ENCODE measurements around the gene CCDC137.

GRCh38 chr17:81662002-81662401 is 4.5 kb upstream of the CCDC137 start:
- TF ChIP-seq CTCF (conservative IDR thresholded peaks at IDR 0.05 in 1 of 2, IDR thresholded peaks at IDR 0.05 in 1 of 2; ENCODE audit: extremely low read depth in 1 of 2, insufficient read depth in 1 of 2, low read depth in 1 of 2, low read length in 2 of 2) (no peak), EZH2 (IDR thresholded peaks at IDR 0.05; ENCODE audit: borderline replicate concordance, low read length) (no peak)

Measured in mammary epithelial cell (primary cell).